Keratinocyte (primary cell): Measurements from ENCODE around the gene FHIT.

Experiments used
- EZH2 ChIP-seq: IDR thresholded peaks from one replicate; pipeline ENCODE4 v1.6.1; 2012; ENCODE audit warnings: inconsistent platforms, mild to moderate bottlenecking, low read length, moderate library complexity
- TF ChIP-seq, protein P1 (sequence below), 3 experiments: IDR thresholded peaks in 1 of 3; conservative IDR thresholded peaks in 1 of 3; optimal IDR thresholded peaks in 1 of 3; 2 replicates in 2 of 3; 3 replicates in 1 of 3; pipeline versions ENCODE3 to v1.5.1; 2011; ENCODE audit warnings: low read length in 3 of 3, mild to moderate bottlenecking in 3 of 3, moderate library complexity in 2 of 3, control low read depth in 1 of 3, inconsistent platforms in 1 of 3; ENCODE audit not compliant: insufficient read depth in 2 of 3; ENCODE audit errors: extremely low read depth in 1 of 3

DNA sequence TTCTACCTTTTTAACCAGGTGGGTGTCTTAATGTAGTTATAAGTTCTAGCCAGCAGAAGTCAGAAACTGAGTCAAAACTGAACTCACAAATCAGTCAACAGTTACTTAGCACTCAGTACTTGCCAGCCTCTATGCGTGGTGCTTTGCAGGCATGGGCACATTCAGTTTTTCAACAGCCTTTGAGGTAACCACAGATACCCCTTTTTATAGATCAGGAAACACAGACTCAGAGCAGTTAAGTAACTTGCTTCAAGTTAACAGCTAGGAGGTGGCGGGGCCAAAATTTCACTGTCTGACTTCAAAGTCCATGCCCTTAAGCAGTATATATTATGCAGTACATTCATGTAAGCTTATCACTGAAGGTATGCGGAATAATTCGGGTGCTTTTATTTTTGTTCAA, 139.4 kb downstream of the FHIT start:
- TF ChIP-seq EZH2 = no peak
- TF ChIP-seq, protein P1, sequence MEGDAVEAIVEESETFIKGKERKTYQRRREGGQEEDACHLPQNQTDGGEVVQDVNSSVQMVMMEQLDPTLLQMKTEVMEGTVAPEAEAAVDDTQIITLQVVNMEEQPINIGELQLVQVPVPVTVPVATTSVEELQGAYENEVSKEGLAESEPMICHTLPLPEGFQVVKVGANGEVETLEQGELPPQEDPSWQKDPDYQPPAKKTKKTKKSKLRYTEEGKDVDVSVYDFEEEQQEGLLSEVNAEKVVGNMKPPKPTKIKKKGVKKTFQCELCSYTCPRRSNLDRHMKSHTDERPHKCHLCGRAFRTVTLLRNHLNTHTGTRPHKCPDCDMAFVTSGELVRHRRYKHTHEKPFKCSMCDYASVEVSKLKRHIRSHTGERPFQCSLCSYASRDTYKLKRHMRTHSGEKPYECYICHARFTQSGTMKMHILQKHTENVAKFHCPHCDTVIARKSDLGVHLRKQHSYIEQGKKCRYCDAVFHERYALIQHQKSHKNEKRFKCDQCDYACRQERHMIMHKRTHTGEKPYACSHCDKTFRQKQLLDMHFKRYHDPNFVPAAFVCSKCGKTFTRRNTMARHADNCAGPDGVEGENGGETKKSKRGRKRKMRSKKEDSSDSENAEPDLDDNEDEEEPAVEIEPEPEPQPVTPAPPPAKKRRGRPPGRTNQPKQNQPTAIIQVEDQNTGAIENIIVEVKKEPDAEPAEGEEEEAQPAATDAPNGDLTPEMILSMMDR (optimal IDR thresholded peaks at IDR 0.05 in 1 of 3, IDR thresholded peaks at IDR 0.05 in 1 of 3, conservative IDR thresholded peaks at IDR 0.05 in 1 of 3; ENCODE audit: extremely low read depth in 1 of 3, insufficient read depth in 2 of 3, low read length in 3 of 3) = no peak
